Caco-2 (cell line): Measurements from ENCODE around the gene LRP5. TPM values are rescaled to one million over a fixed set of nuclear protein-coding genes. Genes with fewer than 3 reads are reported as not detected.
A peak's percentile ranks its signal among the peaks of the same experiment; 100 is the strongest.

Experiments
- BruUV-seq: library from RNA; stranded (reverse); fragments of 400-500 nt; replicated peaks from 2 replicates; lab custom pipeline; 2021; lab: Mats Ljungman, UMichigan
- CTCF ChIA-PET: fragments of 300-600 bp; sonication (Branson Sonifier 250); formaldehyde crosslinking; loops from one replicate; lab custom pipeline; 2022; ENCODE audit warnings: antibody characterized with exemption; lab: Charles Lee
- POLR2A ChIA-PET: fragments of 300-600 bp; sonication (Branson Sonifier 250); formaldehyde crosslinking; loops from one replicate; lab custom pipeline; 2022; ENCODE audit warnings: antibody characterized with exemption; lab: Charles Lee
- DNase-seq, 2 experiments: peaks; one replicate each; pipeline versions ENCODE4 v3.0.0 to v3.0.0-alpha.2; 2020 to 2022
- H3K27me3 ChIP-seq: replicated peaks from 2 replicates; pipeline ENCODE4 v1.6.0; 2011; ENCODE audit warnings: low read length; ENCODE audit not compliant: control insufficient read depth, insufficient read depth
- H3K36me3 ChIP-seq: 2 replicates; pipeline ENCODE4 v1.5.1; 2011; ENCODE audit warnings: low read length; ENCODE audit not compliant: control insufficient read depth, insufficient read depth
- H3K4me1 ChIP-seq: fragments of 250-450 bp; sonication (Bioruptor Pico); 2 replicates; pipeline ENCODE4 v1.5.1; 2020; ENCODE audit warnings: mild to moderate bottlenecking
- H3K4me3 ChIP-seq: 2 replicates; pipeline ENCODE4 v1.5.1; 2011; ENCODE audit warnings: low read depth, mild to moderate bottlenecking, control low read depth, low read length
- H3K9me3 ChIP-seq: fragments of 250-450 bp; sonication (Bioruptor Pico); 2 replicates; pipeline ENCODE4 v1.5.1; 2020; ENCODE audit warnings: mild to moderate bottlenecking, moderate library complexity
- H3K27ac Mint-ChIP-seq: one replicate; pipeline ENCODE4 v1.8.0; 2022; ENCODE audit warnings: mixed read lengths; ENCODE audit not compliant: unreplicated experiment
- H3K27me3 Mint-ChIP-seq: one replicate; pipeline ENCODE4 v1.8.0; 2022; ENCODE audit warnings: mixed read lengths; ENCODE audit not compliant: insufficient read depth, unreplicated experiment
- H3K36me3 Mint-ChIP-seq: one replicate; pipeline ENCODE4 v1.8.0; 2022; ENCODE audit warnings: mild to moderate bottlenecking, mixed read lengths; ENCODE audit not compliant: insufficient read depth, unreplicated experiment
- H3K4me1 Mint-ChIP-seq: one replicate; pipeline ENCODE4 v1.8.0; 2022; ENCODE audit warnings: low read depth, mixed read lengths; ENCODE audit not compliant: unreplicated experiment
- H3K4me3 Mint-ChIP-seq: one replicate; pipeline ENCODE4 v1.8.0; 2022; ENCODE audit warnings: mild to moderate bottlenecking, moderate library complexity, mixed read lengths; ENCODE audit not compliant: unreplicated experiment
- H3K9me3 Mint-ChIP-seq: one replicate; pipeline ENCODE4 v1.8.0; 2022; ENCODE audit warnings: mixed read lengths; ENCODE audit not compliant: unreplicated experiment
- CTCF ChIP-seq, 2 experiments: fragments of 200-600 bp in 1 of 2; IDR thresholded peaks; 1 replicate in 1 of 2; 2 replicates in 1 of 2; pipeline versions ENCODE4 v1.5.1 to v1.8.0; 2011 to 2022; ENCODE audit warnings: antibody characterized with exemption in 1 of 2, control low read depth in 1 of 2, inconsistent platforms in 1 of 2, low read depth in 1 of 2, low read length in 1 of 2, mild to moderate bottlenecking in 1 of 2, moderate library complexity in 1 of 2; ENCODE audit not compliant: insufficient read depth in 1 of 2, severe bottlenecking in 1 of 2, unreplicated experiment in 1 of 2
- intact Hi-C: fragments of 100-400 bp; cut with micrococcal nuclease; formaldehyde crosslinking; loops from one replicate; pipeline ENCODE4 v1.10.0; 2022; ENCODE audit not compliant: unreplicated experiment
- total RNA-seq: library from RNA; stranded (reverse); gene quantifications from 2 replicates; pipeline ENCODE4 v1.2.3, GENCODE V29; 2022

LRP5 gene
- total RNA-seq, 1 experiment from 2014 or later, result 94.3 TPM

- peaks cover 66% of the 10 kb centered on the region for H3K4me1 ChIP-seq
- Mint-ChIP-seq H3K4me3 (peak overlapping the region; percentile 43), H3K4me1 (peaks cover 74% of the 10 kb centered on the region)
These were observed 29.4 kb downstream of the LRP5 start for GRCh38 chr11:68341557-68342458.

GRCh38 chr11:68342459-68343158 is 30.2 kb downstream of the LRP5 start:
- no peak for TF ChIP-seq CTCF (IDR thresholded peaks at IDR 0.05; ENCODE audit: insufficient read depth in 1 of 2, low read depth in 1 of 2, low read length in 1 of 2, severe bottlenecking in 1 of 2, unreplicated experiment in 1 of 2)
- H3K4me1 Mint-ChIP-seq, result peaks cover 67% of the 10 kb centered on the region
- Histone ChIP-seq H3K9me3 (0 out of 2 replicates have a peak, but pooled peaks cover 4% of the 10 kb centered on the region), H3K4me3 (no peak overlapping the region), H3K36me3 (no peaks in the 10 kb centered on the region; the same call in 1 of the 2 replicates), H3K4me1 (peaks cover 66% of the 10 kb centered on the region), H3K27me3 (no peaks in the 10 kb centered on the region)
- H3K27ac Mint-ChIP-seq, result peak overlapping the region; percentile 90
- DNase-seq, result peak; percentile 95
- intact Hi-C loops, result loop anchor here (1.0 to 2.0 kb wide), 5 partner anchors 28 to 72 kb away; partner anchors contain the start of gene C11orf24
- CTCF ChIA-PET, result interaction anchor here (0.5 to 3.1 kb wide), 20 partner anchors 9 to 1956 kb away, joined by 3 to 35 read pairs (median 4); partner anchors contain the start of gene LRP5
- H3K36me3 Mint-ChIP-seq, result peaks cover 40% of the 10 kb centered on the region
- POLR2A ChIA-PET, result interaction anchor here (0.5 to 2.2 kb wide), 8 partner anchors 15 to 118 kb away, joined by 3 to 18 read pairs (median 6); partner anchors contain the start of genes C11orf24 and PPP6R3
- no peaks in the 10 kb centered on the region for H3K9me3 Mint-ChIP-seq
- peak overlapping the region; percentile 43 for H3K4me3 Mint-ChIP-seq
- no peaks in the 10 kb centered on the region for H3K27me3 Mint-ChIP-seq
- BruUV-seq, result TSS peak; percentile 93

More at GRCh38 chr11:68341557-68342458, 29.4 kb downstream of the LRP5 start:
- H3K9me3 ChIP-seq, result 0 out of 2 replicates have a peak, but pooled peaks cover 4% of the 10 kb centered on the region
- BruUV-seq, result no TSS peak
- Mint-ChIP-seq H3K27me3 (no peaks in the 10 kb centered on the region), H3K36me3 (peaks cover 45% of the 10 kb centered on the region), H3K27ac (peak overlapping the region; percentile 90), H3K9me3 (no peaks in the 10 kb centered on the region)
- H3K27me3 ChIP-seq, result no peaks in the 10 kb centered on the region
- intact Hi-C loops, result loop anchor here (1.0 to 2.0 kb wide), 5 partner anchors 28 to 71 kb away; partner anchors contain the start of gene C11orf24
- ChIA-PET POLR2A (interaction anchor here (0.5 to 2.2 kb wide), 6 partner anchors 14 to 118 kb away, joined by 3 to 18 read pairs (median 10); partner anchors contain the start of genes C11orf24 and PPP6R3), CTCF (interaction anchor here (0.5 to 3.1 kb wide), 16 partner anchors 9 to 1957 kb away, joined by 3 to 35 read pairs (median 4); no protein-coding TSS in a partner anchor)
- no peak overlapping the region for H3K4me3 ChIP-seq
- DNase-seq, result no peak
- peak in 1 of 2 experiments; percentile 33 for TF ChIP-seq CTCF (IDR thresholded peaks at IDR 0.05; ENCODE audit: insufficient read depth in 1 of 2, low read depth in 1 of 2, low read length in 1 of 2, severe bottlenecking in 1 of 2, unreplicated experiment in 1 of 2)
- peaks cover 2% of the 10 kb centered on the region; the same call in 1 of the 2 replicates for H3K36me3 ChIP-seq
